WTC11 (cell line): ENCODE data around the gene NUAK2. TPM values are rescaled to one million over a fixed set of nuclear protein-coding genes. Genes with fewer than 3 reads are reported as not detected.

ENCODE experiments used
- ATAC-seq: fragments of 200-7000 bp; cut with Tn5 transposase; 2 replicates; pipeline ENCODE4 v1.10.0; 2021; ENCODE audit warnings: mild to moderate bottlenecking, moderate library complexity
- CTCF ChIA-PET: fragments of 300-600 bp; sonication (Branson Sonifier 250); formaldehyde crosslinking; loops from one replicate; lab custom pipeline; 2021; ENCODE audit warnings: antibody characterized with exemption; lab: Charles Lee
- POLR2A ChIA-PET: fragments of 350-600 bp; sonication (Branson Sonifier 250); formaldehyde crosslinking; loops from one replicate; lab custom pipeline; 2021; ENCODE audit warnings: antibody characterized with exemption; lab: Charles Lee
- DNase-seq: peaks from one replicate; pipeline ENCODE4 v3.0.0; 2021; ENCODE audit warnings: low spot score
- H3K27ac Mint-ChIP-seq: 2 replicates; pipeline ENCODE4 v1.8.0; 2021; ENCODE audit warnings: mixed read lengths
- H3K27me3 Mint-ChIP-seq: 2 replicates; pipeline ENCODE4 v1.8.0; 2021; ENCODE audit warnings: low read depth, mild to moderate bottlenecking, moderate library complexity, mixed read lengths
- H3K36me3 Mint-ChIP-seq: 2 replicates; pipeline ENCODE4 v1.8.0; 2021; ENCODE audit warnings: mixed read lengths
- H3K4me1 Mint-ChIP-seq: 2 replicates; pipeline ENCODE4 v1.8.0; 2022; ENCODE audit warnings: mixed read lengths
- H3K4me3 Mint-ChIP-seq: 2 replicates; pipeline ENCODE4 v1.8.0; 2021; ENCODE audit warnings: mild to moderate bottlenecking, moderate library complexity, mixed read lengths
- H3K9me3 Mint-ChIP-seq: 2 replicates; pipeline ENCODE4 v1.8.0; 2021; ENCODE audit warnings: mixed read lengths
- CREM ChIP-seq: sonication (generic); formaldehyde crosslinking; IDR thresholded peaks from 2 replicates; pipeline ENCODE4 v1.8.1; 2022; ENCODE audit warnings: mild to moderate bottlenecking, missing genetic modification reagents, moderate library complexity
- ESRRA ChIP-seq: sonication (generic); formaldehyde crosslinking; IDR thresholded peaks from 2 replicates; pipeline ENCODE4 v1.8.1; 2022; ENCODE audit warnings: mild to moderate bottlenecking, missing genetic modification reagents, borderline replicate concordance
- FOXP4 ChIP-seq: sonication (generic); formaldehyde crosslinking; IDR thresholded peaks from 2 replicates; pipeline ENCODE4 v1.8.0; 2022; ENCODE audit warnings: mild to moderate bottlenecking, missing genetic modification reagents
- HMGA2 ChIP-seq: fragments of 250-450 bp; sonication (Bioruptor Pico); IDR thresholded peaks from 2 replicates; pipeline ENCODE4 v1.4.0; 2021; ENCODE audit warnings: mild to moderate bottlenecking, moderate library complexity
- IRF1 ChIP-seq: sonication (generic); formaldehyde crosslinking; IDR thresholded peaks from 2 replicates; pipeline ENCODE4 v1.8.0; 2023; ENCODE audit warnings: missing genetic modification reagents
- IRF2 ChIP-seq: sonication (generic); formaldehyde crosslinking; IDR thresholded peaks from 2 replicates; pipeline ENCODE4 v1.8.0; 2022; ENCODE audit warnings: low read depth, missing genetic modification reagents, borderline replicate concordance
- NFATC4 ChIP-seq: fragments of 250-450 bp; sonication (Bioruptor Pico); IDR thresholded peaks from 2 replicates; pipeline ENCODE4 v1.9.0; 2021; ENCODE audit warnings: mild to moderate bottlenecking
- NFE2L1 ChIP-seq: sonication (generic); formaldehyde crosslinking; IDR thresholded peaks from 2 replicates; pipeline ENCODE4 v1.8.1; 2023; ENCODE audit warnings: missing genetic modification reagents
- NFYB ChIP-seq: sonication (generic); formaldehyde crosslinking; conservative IDR thresholded peaks from 2 replicates; pipeline ENCODE4 v1.8.0; 2022; ENCODE audit warnings: low read depth, missing genetic modification reagents
- NR1H2 ChIP-seq: sonication (generic); formaldehyde crosslinking; IDR thresholded peaks from 2 replicates; pipeline ENCODE4 v1.9.0; 2021; ENCODE audit warnings: mild to moderate bottlenecking, moderate library complexity, missing genetic modification reagents
- OVOL2 ChIP-seq: fragments of 250-450 bp; sonication (Bioruptor Pico); IDR thresholded peaks from 2 replicates; pipeline ENCODE4 v1.9.0; 2021; ENCODE audit warnings: mild to moderate bottlenecking, borderline replicate concordance
- PRDM15 ChIP-seq: sonication (generic); formaldehyde crosslinking; IDR thresholded peaks from 2 replicates; pipeline ENCODE4 v1.8.0; 2022; ENCODE audit warnings: missing genetic modification reagents
- SMAD4 ChIP-seq: sonication (generic); formaldehyde crosslinking; IDR thresholded peaks from 2 replicates; pipeline ENCODE4 v1.8.0; 2022; ENCODE audit warnings: mild to moderate bottlenecking, missing genetic modification reagents
- SOX15 ChIP-seq: fragments of 250-450 bp; sonication (Bioruptor Pico); IDR thresholded peaks from 2 replicates; pipeline ENCODE4 v1.9.0; 2021; ENCODE audit warnings: mild to moderate bottlenecking
- TEAD4 ChIP-seq: sonication (generic); formaldehyde crosslinking; IDR thresholded peaks from 2 replicates; pipeline ENCODE4 v1.8.0; 2022; ENCODE audit warnings: mild to moderate bottlenecking, missing genetic modification reagents
- ZMAT4 ChIP-seq: fragments of 250-450 bp; sonication (Bioruptor Pico); IDR thresholded peaks from 2 replicates; pipeline ENCODE4 v1.9.0; 2021; ENCODE audit warnings: mild to moderate bottlenecking
- ZNF317 ChIP-seq: sonication (generic); formaldehyde crosslinking; IDR thresholded peaks from 2 replicates; pipeline ENCODE4 v1.8.1; 2023; ENCODE audit warnings: low read depth, mild to moderate bottlenecking, moderate library complexity, missing genetic modification reagents, borderline replicate concordance
- ZNF396 ChIP-seq: fragments of 250-450 bp; sonication (Bioruptor Pico); IDR thresholded peaks from 2 replicates; pipeline ENCODE4 v1.8.0; 2021; ENCODE audit warnings: mild to moderate bottlenecking, moderate library complexity, borderline replicate concordance
- ZNF416 ChIP-seq: fragments of 250-450 bp; sonication (Bioruptor Pico); IDR thresholded peaks from 2 replicates; pipeline ENCODE4 v1.9.0; 2021; ENCODE audit warnings: mild to moderate bottlenecking, inconsistent platforms
- ZNF532 ChIP-seq: fragments of 250-450 bp; sonication (Bioruptor Pico); IDR thresholded peaks from 2 replicates; pipeline ENCODE4 v1.9.0; 2021; ENCODE audit warnings: mild to moderate bottlenecking, borderline replicate concordance
- total RNA-seq: library from RNA; stranded (reverse); gene quantifications from 3 replicates; pipeline ENCODE4 v1.2.3, GENCODE V29; 2021

NUAK2 gene
- total RNA-seq, 1 experiment from 2014 or later, result 8.7 TPM

GRCh38 chr1:205306929-205307566, 14.5 kb downstream of the NUAK2 start:
- TF ChIP-seq SOX15 (CRISPR knock-in tag), result no peak
- TF ChIP-seq HMGA2 (CRISPR knock-in tag), result no peak
- TF ChIP-seq CREM (CRISPR knock-in tag), result no peak
- POLR2A ChIA-PET, result no interaction called here
- DNase-seq (no peak), ATAC-seq (no peak)
- no peaks in the 10 kb centered on the region for H3K9me3 Mint-ChIP-seq
- H3K27me3 Mint-ChIP-seq, result no peaks in the 10 kb centered on the region
- CTCF ChIA-PET, result no interaction called here
- peaks cover 82% of the 10 kb centered on the region for H3K36me3 Mint-ChIP-seq
- H3K4me1 Mint-ChIP-seq, result peaks cover 21% of the 10 kb centered on the region
- no peak overlapping the region for H3K27ac Mint-ChIP-seq
- no peak overlapping the region for H3K4me3 Mint-ChIP-seq

GRCh38 chr1:205304695-205305070, 16.9 kb downstream of the NUAK2 start:
- H3K4me1 Mint-ChIP-seq, result peaks cover 35% of the 10 kb centered on the region
- CTCF ChIA-PET, result interaction anchor here (1.0 to 8.7 kb wide), 4 partner anchors 9 to 32 kb away, joined by 4 to 114 read pairs (median 10); no protein-coding TSS in a partner anchor
- TF ChIP-seq IRF2 (CRISPR knock-in tag) (no peak), NFYB (CRISPR knock-in tag) (no peak), PRDM15 (CRISPR knock-in tag) (no peak)
- no peaks in the 10 kb centered on the region for H3K9me3 Mint-ChIP-seq
- DNase-seq, result no peak
- H3K36me3 Mint-ChIP-seq, result peaks cover 60% of the 10 kb centered on the region
- ATAC-seq, result no peak
- POLR2A ChIA-PET, result interaction anchor here (0.9 to 7.7 kb wide), 4 partner anchors 10 to 31 kb away, joined by 3 to 186 read pairs (median 4); partner anchors contain the start of gene NUAK2
- no peaks in the 10 kb centered on the region for H3K27me3 Mint-ChIP-seq
- H3K4me3 Mint-ChIP-seq, result no peak overlapping the region
- peak overlapping the region; percentile 93 for H3K27ac Mint-ChIP-seq

GRCh38 chr1:205304046-205304694, 17.4 kb downstream of the NUAK2 start:
- no peaks in the 10 kb centered on the region for H3K27me3 Mint-ChIP-seq
- H3K4me3 Mint-ChIP-seq, result no peak overlapping the region
- ChIA-PET CTCF (interaction anchor here (1.0 to 8.7 kb wide), 6 partner anchors 10 to 242 kb away, joined by 3 to 114 read pairs (median 6); no protein-coding TSS in a partner anchor), POLR2A (interaction anchor here (0.9 to 7.7 kb wide), 7 partner anchors 10 to 31 kb away, joined by 3 to 186 read pairs (median 4); partner anchors contain the start of gene NUAK2)
- H3K9me3 Mint-ChIP-seq, result no peaks in the 10 kb centered on the region
- peaks cover 56% of the 10 kb centered on the region for H3K36me3 Mint-ChIP-seq
- H3K27ac Mint-ChIP-seq, result peak overlapping the region; percentile 93; the same call in 1 of the 2 replicates
- H3K4me1 Mint-ChIP-seq, result peaks cover 39% of the 10 kb centered on the region
- ATAC-seq (no peak), DNase-seq (no peak)
- no peak for TF ChIP-seq NFATC4 (CRISPR knock-in tag)
- TF ChIP-seq CREM (CRISPR knock-in tag), result no peak
- TF ChIP-seq TEAD4, result no peak
- no peak for TF ChIP-seq SMAD4 (CRISPR knock-in tag)
- TF ChIP-seq FOXP4 (CRISPR knock-in tag), result no peak
- no peak for TF ChIP-seq ZMAT4
- TF ChIP-seq ZNF317 (CRISPR knock-in tag), result no peak
- no peak for TF ChIP-seq ZNF532 (CRISPR knock-in tag)
- no peak for TF ChIP-seq ESRRA (CRISPR knock-in tag)
- no peak for TF ChIP-seq IRF1 (CRISPR knock-in tag)
- no peak for TF ChIP-seq NR1H2 (CRISPR knock-in tag)
- no peak for TF ChIP-seq OVOL2 (CRISPR knock-in tag)
- no peak for TF ChIP-seq ZNF416 (CRISPR knock-in tag)
- TF ChIP-seq NFE2L1, result no peak
- no peak for TF ChIP-seq ZNF396
